Measurements from ENCODE around the gene SMC1B.
"Not testable (repeated sequence)": the region's sequence is repeated elsewhere in the genome, so short reads cannot be mapped to it uniquely, and the experiment has no call there.

The SMC1B gene

DNA sequence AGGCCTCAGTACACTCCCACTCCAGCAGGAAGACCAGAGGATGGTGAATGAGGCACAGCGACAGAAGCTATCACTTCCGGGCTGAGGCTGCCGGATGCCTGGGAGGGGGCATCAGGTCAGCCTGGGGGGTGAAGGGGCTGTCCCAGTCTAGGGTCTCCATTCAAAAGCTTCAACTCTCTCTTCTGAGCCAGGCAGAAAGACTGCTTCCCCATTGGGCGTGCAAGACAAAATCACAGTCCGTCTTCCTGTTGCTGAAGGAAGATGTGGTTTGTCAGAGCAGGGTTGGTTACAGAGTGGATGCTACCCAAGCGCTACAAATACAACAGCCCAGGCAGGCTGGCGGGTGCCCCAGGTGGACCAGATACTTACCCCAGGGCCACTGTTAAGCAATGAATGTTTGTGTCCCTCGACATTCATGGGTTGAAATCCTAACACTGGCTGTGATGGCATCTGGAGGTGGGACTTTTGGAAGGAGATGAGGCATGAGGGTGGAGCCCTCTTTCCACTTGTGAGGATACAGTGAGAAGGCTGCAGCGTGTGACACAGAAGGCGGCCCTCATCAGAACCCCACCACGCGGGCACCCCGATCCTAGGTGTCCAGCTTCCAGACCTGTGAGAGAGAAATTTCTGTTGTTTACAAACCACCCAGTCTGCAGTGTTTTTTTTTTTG is 116.6 kb downstream of the SMC1B start:
- DNase-seq (ENCODE audit: low spot score): peak; percentile 44

DNA sequence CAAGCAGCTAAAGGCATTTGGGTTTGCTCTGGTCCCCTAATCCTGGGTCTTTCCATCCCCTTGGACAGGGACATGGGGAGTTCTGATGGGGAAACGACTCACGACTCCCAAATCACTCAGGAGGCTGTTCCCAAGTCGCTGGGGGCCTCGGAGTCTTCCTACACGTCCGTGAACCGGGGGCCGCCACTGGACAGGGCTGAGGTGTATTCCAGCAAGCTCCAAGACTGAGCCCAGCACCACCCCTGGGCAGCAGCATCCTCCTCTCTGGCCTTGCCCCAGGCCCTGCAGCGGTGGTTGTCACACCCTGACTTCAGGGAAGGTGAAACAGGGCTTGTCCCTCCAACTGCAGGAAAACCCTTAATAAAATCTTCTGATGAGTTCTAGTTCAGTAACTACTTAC is 117.9 kb downstream of the SMC1B start:
- no peak for DNase-seq (ENCODE audit: low spot score)

DNA sequence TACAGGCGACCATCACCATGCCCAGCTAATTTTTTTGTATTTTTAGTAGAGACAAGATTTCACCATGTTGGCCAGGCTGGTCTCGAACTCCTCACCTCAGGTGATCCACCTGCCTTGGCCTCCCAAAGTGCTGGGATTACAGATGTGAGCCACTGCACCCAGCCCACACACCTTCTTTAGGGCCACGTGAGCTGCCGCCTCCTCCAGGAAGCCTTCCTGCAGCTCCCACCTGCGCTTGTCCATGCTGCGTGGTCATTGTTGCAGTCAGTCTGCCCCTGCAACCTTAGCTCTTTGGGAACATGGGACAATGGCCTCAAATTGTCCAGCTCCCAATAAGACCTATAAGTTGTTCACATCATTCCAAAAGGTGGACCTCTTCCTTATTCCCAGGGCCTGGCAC is 118.4 kb downstream of the SMC1B start:
- DNase-seq (ENCODE audit: low spot score): not testable (repeated sequence)

All from germinal center (tissue), 1 donor.